Activated CD4-positive, CD25-positive, alpha-beta regulatory T cell treated with anti-CD3 and anti-CD28 coated beads, Interleukin-2, amount 50 U/mL, for 72 hours (primary cell): ENCODE measurements around the gene ZFYVE28.
"Not testable (repeated sequence)": the region's sequence is repeated elsewhere in the genome, so short reads cannot be mapped to it uniquely, and the experiment has no call there.

ENCODE experiments used
- DNase-seq: peaks from one replicate; pipeline ENCODE4 v3.0.0; 2021

ZFYVE28 gene

GRCh38 chr4:2446656-2447564 lies 28.5 kb upstream of the ZFYVE28 start:
- no peak for DNase-seq

DNA sequence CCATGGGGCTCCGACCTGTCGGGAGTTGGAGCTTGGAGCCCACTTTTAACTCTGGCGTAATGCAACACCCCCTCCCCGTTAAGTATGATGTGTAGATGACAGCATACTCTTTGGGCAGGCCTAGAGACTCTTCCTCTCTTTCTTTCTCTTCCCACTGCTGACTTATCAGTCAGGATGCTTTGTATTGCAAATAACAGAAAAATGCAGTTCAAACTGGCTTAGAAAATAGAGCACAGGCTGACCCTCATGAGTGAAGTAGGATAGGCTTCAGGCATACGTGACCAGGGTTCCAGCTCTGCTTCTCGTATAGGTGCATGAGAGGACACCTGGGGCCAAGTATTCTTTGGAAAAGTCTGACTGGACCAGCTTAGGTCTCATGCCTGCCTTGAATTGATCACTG lies 27.1 kb upstream of the ZFYVE28 start:
- DNase-seq, result no peak

DNA sequence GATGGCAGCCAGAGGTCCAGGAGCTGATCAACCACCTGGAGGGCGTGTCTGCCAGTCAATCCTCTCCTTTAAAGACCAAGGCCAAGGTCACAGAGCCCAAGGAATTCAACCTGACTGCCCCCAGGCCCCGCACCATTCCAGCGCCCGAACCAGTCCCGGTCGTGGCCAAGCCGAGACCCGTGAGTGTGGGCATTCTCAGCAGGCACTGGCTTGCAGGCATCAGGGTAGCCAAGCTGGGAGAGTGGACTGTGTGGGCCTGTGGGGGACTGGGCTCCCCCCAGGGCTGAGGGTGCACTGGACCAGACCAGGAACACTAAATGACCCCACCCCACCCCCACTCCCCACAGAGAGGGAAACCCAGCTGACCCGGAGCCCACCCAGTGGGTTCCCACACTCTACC lies 26.7 kb upstream of the ZFYVE28 start:
- no peak for DNase-seq

DNA sequence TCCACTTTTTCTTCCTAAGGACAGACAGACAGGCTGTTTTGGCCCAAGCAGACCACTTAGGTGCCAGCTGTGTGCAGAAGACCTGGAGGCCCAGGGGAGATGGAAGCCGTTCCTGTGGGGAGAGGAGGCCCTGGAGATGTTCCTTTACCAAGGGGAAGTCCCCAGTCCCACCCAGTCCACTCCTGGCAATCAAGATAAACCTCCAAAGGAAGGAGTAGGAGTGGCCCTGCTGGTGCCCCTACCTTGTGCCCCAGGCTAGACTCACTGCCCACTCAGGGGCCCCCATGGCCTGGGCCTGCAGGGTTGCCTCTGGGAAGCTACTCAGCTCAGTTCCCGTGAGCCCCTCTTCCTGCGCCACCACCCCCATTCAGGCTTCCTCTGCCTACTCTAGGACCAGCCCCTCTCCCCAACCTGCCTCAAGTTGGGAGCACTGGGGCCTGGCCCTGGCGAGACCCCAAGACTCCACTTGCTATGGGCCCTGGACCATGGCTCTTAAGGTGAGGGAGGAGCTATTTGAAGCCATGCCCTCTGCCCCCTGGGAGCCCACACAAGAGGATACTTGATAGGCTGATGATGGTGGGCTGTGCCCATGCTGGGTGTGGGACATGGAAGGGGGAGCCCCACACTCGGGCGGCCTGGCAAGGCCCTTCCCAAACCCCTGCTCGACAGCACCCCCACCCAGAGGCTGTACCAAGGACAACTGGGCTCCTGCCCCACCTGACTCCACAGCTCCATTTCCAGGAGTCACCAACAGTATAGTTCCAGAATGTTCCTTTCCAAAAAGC lies 25.7 kb upstream of the ZFYVE28 start:
- no peak for DNase-seq

- no peak for DNase-seq
These were observed 24.8 kb upstream of the ZFYVE28 start for GRCh38 chr4:2443061-2443730.

DNA sequence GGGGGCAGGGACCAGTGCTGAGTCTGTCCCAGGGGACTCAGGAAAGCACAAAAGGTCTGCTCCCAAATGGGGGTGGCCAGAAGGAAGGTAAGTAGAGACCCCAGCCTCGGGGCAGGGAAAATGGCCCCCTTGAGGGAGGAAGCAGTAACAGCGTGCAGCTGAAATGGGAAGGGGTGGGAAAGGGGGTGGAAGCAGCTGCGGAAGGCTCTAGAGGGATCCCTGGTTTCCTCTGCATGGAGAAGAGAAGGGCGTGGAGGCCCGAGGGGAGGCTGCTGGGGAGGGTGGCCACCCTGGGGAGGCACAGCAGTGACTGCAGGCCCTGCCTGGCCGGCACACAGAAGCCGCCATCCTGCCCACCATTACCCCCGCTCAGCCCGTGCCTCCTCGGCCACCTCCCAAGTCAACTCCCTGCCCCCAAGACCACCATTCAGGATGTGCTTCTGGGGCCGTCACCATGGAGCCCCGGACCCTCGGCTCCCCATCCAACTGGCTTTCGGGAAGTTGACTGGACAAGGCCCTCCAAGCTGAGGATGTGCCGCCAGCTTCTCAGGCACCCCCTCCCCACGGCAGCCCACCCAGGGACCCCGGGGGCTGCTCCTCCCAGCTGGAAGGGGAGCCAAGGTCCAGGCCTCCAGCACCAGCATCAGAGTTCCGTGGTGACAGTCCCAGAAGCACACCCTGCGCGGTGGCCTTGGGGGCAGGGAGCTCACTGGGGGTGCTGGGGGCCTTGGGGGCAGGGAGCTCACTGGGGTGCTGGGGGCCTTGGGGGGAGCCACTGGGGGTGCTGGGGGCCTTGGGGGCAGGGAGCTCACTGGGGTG lies 23.9 kb upstream of the ZFYVE28 start:
- peak; percentile 27 for DNase-seq

GRCh38 chr4:2441393-2442174 lies 23.1 kb upstream of the ZFYVE28 start:
- DNase-seq, result peak; percentile 74

DNA sequence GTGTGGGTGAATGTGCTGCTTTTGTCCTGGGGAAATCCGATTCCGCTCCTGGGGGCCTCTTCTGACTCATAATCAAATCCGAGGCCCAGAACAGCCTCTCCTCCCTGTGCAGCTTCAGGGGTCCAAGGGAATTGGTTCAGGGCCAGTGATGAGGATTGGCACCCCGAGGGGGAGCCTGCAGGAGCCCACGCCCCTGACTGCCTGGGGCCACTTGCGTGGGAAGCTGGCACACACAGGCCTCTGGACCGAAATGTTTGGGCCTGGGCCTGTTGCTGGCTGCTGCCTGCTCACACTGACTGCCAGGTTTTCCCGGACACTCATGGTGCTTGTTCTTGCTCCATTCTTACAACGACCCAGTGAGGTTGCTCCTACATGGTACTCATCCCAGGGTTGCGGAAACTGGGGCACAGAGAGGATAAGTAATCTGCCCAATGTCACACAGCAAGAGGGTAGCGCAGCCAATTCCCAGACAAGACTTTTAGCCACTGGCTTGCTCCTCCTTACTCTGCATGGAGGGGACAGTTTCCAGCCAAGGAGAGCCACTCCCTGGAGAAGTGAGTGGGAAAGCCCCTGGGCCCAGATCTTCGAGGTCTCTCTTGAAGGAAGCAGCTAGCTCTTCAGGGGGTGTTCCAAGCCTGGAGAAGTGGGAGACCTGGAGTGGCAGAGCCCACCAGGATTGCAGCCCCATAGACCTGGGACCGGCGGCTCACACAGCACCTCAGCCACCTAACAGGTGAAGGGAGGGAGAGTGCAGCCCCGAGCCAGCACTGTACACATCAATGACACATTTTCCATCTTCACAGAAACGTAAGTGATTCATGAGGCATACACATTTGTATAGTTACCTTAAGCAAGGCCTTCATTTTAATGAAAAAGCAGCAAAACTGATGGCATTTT lies 20.6 kb upstream of the ZFYVE28 start:
- no peak for DNase-seq

- DNase-seq, result no peak
These were observed 19.2 kb upstream of the ZFYVE28 start for GRCh38 chr4:2437475-2438215.

- DNase-seq, result no peak
These were observed 18.5 kb upstream of the ZFYVE28 start for GRCh38 chr4:2436761-2437474.

DNA sequence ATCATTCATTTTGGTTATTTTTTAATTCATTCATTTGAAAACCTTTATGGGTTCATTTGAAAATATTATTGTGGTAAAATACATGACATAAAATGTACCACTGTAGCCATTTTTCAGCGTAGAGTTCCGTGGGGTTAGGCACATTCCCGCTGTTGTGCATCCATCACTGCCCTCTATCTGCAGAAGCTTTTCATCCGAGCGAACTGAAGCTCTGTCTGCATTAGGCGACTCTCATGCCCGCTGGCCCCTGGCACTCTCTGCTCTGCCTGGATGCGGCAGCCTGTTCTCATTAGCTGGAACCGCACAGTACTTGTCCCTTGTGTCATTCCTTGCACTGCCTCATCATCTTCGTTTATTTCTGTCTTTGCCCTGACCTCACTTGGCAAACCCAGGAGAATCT lies 17.9 kb upstream of the ZFYVE28 start:
- DNase-seq, result no peak

DNA sequence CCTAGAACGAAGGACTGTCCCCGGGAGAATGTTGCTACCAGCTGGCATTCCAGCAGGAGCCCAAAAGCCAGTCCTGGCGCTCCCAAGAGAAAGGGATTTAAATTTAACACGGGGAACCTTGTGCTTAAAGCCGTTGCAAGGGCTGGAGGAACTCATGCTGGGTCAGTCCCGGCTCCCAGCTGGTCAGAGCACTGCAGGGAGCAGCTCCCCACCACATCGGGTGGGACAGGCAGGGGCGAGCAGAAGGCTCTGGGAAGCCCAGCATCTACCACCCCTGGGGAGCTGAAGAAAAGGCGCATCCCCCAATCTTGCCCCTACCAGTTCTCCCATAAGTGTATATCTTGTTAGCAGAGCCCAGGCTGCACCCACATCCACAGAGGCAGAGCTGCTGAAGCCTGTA lies 16.0 kb upstream of the ZFYVE28 start:
- no peak for DNase-seq

- DNase-seq, result no peak
These were observed 15.3 kb upstream of the ZFYVE28 start for GRCh38 chr4:2433609-2434350.

DNA sequence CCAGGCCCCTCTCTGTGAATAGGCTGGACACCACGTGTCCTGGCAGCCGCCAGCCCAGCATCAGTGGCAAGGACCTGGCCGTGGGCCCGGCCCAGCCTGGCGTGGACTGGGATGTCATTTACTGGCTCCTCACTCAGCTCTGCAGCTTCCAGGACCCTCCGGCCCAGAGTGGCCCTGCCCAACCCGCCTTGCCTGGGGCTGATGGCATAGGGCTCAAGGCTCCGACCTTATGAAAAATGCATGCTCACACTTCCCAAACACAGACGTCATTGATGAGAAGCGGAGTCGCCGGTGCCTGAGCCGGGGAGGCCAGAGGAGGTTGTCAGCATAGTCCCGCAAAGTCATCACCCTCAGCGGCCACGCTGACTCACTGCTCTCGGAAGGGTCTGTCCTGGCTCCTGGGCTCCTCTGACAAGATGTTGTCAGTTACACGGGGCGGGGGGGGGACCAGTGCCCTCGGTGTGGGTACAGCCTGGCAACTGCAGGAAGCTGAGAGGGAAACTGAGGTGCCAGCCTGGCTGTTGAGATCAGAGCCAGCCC lies 14.6 kb upstream of the ZFYVE28 start:
- DNase-seq, result no peak

DNA sequence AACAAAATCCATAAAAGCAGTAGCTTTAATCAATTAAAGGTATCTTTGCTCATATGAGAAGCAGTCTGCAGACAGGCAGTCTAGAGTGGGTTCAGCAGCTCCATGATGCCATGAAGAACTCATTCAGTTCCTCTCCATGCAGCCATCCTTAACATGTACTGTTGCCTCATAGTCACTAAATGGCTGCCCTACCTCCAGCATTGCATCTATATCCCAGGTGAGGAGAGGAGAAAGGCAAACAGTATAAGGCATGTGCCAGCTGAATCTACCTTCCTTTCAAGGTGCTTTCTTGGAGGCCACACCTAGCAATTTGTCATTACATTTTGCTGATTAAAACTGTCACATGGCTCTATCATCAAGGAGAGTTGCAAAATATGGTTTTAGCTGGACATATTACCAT lies 13.6 kb upstream of the ZFYVE28 start:
- no peak for DNase-seq

- not testable (repeated sequence) for DNase-seq
These were observed 11.7 kb upstream of the ZFYVE28 start for GRCh38 chr4:2429945-2430757.

- DNase-seq, result no peak
These were observed 10.2 kb upstream of the ZFYVE28 start for GRCh38 chr4:2428496-2429213.
